ENCODE data around the gene SUSD4. TPM values are rescaled to one million over a fixed set of nuclear protein-coding genes. Genes with fewer than 3 reads are reported as not detected.
A peak's percentile ranks its signal among the peaks of the same experiment; 100 is the strongest.
"Not testable (repeated sequence)": the region's sequence is repeated elsewhere in the genome, so short reads cannot be mapped to it uniquely, and the experiment has no call there.

SUSD4 gene, protein sequence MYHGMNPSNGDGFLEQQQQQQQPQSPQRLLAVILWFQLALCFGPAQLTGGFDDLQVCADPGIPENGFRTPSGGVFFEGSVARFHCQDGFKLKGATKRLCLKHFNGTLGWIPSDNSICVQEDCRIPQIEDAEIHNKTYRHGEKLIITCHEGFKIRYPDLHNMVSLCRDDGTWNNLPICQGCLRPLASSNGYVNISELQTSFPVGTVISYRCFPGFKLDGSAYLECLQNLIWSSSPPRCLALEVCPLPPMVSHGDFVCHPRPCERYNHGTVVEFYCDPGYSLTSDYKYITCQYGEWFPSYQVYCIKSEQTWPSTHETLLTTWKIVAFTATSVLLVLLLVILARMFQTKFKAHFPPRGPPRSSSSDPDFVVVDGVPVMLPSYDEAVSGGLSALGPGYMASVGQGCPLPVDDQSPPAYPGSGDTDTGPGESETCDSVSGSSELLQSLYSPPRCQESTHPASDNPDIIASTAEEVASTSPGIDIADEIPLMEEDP
- total RNA-seq, result 7.7 TPM

DNA sequence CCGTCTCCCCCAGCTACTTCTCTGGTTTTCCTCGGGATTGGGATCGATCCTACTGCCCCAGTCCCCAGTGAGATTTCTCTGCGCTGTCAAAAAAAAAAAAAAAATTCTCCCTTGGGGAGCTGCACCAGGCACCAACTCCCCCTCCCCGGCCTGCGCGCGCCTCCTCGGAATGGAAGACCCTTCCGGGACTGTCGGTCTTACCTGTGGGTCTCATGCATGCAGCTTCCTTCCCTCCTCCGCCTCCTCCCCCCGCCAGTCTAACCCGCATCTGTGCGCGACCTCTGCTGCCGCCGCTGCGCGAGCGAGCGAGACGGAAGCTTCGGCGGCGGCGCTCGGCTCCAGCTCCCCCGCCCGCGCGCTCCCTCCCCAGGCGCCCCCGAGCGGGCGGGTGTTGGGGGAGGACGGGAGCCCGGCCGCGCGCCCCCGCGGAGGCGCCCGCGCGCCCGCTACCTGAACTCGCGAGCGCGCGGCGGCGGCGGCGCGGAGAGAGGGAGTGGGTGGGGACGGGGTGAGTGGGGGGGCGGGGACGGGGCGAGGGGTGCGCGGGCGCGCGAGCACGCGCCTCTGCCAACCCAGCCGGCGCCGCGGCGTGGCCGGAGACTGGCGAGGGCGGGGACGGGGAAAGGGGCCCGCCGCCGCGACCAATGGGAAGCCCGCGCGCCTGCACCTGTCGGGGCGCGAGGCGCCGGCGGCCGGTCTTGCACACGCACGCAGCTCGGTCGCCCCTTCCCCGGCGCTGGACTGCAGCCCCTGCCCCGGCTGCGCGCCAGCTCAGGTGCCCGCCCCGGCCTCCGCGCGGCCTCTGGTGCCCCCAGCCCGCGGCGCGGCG is at the start of gene SUSD4:
Gene SUSD4, minus strand, starts transcription at position 321 of the 829 bp plus-strand sequence. CDS start 751 bp downstream, outside the sequence.
- Histone ChIP-seq H3K4me1 (ENCODE audit: insufficient read depth, low read length) (peaks cover 11% of the 10 kb centered on the region), H3K27me3 (ENCODE audit: insufficient read depth, low read length) (peaks cover 58% of the 10 kb centered on the region), H3K4me3 (ENCODE audit: low read length) (peak within 1 kb of the TSS; percentile 35), H3K9me3 (ENCODE audit: low read depth, low read length) (no peaks in the 10 kb centered on the region)

DNA sequence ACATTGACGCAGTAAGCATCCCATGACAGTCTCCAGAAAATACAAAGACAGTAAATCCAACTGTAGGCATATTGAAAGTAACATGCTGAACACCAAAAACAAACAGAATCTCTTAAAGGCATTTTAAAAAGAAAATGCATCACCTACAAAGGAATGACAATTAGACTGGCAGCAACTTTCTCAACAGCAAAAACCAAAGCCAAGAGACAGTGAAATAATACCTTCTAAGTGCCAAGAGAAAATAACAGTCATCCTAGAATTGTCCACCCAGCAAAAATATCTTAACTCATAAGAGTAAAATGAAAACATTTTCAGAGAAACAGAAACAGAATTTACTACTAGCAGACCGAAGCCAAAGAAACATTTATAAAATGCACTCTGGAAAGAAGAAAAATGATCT is 49.2 kb upstream of the SUSD4 start:
- Histone ChIP-seq H3K27me3 (ENCODE audit: insufficient read depth, low read length) (peaks cover 5% of the 10 kb centered on the region), H3K4me3 (ENCODE audit: low read length) (no peak overlapping the region), H3K4me1 (ENCODE audit: insufficient read depth, low read length) (no peaks in the 10 kb centered on the region), H3K9me3 (ENCODE audit: low read depth, low read length) (no peaks in the 10 kb centered on the region)

DNA sequence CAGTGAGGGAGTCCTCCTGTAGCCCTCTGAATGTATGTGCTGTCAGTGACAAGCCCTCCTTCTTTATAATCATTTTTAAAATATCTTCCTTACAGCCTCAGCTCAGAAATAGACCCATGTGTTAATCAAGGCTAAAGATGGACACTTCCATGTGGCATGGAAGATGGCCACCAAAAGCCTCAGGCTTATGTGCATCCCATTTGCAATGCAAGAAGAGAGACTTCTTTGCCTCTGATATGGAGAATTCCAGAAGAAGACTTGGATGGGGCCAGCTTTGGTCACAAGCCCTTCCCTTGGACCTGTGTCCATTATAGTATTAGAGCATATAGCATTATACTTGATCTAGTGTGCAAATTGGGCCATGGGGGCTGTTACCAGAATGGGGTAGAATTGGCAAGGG is 47.7 kb upstream of the SUSD4 start:
- Histone ChIP-seq H3K27me3 (ENCODE audit: insufficient read depth, low read length) (peaks cover 5% of the 10 kb centered on the region), H3K4me3 (ENCODE audit: low read length) (no peak overlapping the region), H3K4me1 (ENCODE audit: insufficient read depth, low read length) (no peaks in the 10 kb centered on the region), H3K9me3 (ENCODE audit: low read depth, low read length) (no peaks in the 10 kb centered on the region)

DNA sequence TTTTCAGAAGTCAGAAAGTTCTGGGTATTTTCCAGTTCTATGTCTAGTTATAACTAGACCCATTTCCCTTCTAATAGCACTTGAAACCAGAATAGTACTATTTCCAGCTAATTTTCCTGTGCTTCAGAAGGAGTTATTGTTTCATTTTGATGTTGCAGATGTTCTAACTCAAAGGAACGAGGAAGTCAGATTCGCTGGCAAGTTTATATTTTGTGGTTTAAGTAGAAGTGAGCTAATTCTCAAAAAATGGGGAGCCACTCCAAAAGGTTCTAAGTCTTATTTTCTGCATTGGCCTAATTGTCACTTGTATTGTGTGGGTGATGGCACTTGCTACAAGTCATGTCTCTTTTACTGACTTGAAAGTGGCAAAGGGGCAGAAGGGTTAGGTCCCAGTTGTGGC is 47.3 kb upstream of the SUSD4 start:
- Histone ChIP-seq H3K4me3 (ENCODE audit: low read length) (no peak overlapping the region), H3K9me3 (ENCODE audit: low read depth, low read length) (no peaks in the 10 kb centered on the region), H3K27me3 (ENCODE audit: insufficient read depth, low read length) (peaks cover 5% of the 10 kb centered on the region), H3K4me1 (ENCODE audit: insufficient read depth, low read length) (no peaks in the 10 kb centered on the region)

DNA sequence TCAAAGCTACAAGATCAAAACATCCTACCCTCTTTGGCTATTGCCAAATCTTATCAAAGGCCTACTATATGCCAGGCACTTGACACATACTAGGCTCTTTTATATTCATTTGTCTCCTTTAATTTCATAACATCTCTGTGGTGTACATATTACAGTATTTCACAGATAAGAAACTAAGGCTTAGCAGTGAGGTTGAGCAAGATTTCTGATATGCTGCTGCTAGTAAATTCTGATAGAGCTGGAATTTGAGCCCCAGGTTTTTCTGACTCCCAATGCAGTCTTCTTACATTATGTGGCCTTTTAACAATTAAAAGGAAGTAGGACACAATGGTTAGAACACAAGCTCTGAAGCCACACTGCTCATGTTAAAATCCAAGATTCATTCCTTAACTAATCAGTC is 46.1 kb upstream of the SUSD4 start:
- no peaks in the 10 kb centered on the region for H3K9me3 ChIP-seq (ENCODE audit: low read depth, low read length)
- H3K27me3 ChIP-seq (ENCODE audit: insufficient read depth, low read length), result peaks cover 5% of the 10 kb centered on the region
- no peak overlapping the region for H3K4me3 ChIP-seq (ENCODE audit: low read length)
- H3K4me1 ChIP-seq (ENCODE audit: insufficient read depth, low read length), result no peaks in the 10 kb centered on the region

DNA sequence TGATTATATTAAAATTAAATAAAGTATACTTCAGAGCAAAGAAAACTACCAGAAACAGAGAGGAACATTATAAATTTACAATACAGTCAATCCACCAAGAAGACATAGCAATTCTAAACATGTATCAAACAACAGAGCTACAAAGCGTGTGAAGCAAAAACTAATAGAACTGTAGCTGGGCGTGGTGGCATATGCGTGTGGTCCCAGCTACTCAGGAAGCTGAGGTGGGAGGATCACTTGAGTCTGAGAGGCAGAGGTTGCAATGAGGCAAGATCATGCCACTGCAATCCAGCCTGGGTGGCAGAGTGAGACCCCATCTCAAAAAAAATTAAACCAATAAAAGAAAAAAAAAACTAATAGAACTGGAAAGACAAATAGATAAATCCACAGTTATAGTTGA is 41.5 kb upstream of the SUSD4 start:
- Histone ChIP-seq H3K9me3 (ENCODE audit: low read depth, low read length) (no peaks in the 10 kb centered on the region), H3K4me3 (ENCODE audit: low read length) (no peak overlapping the region), H3K4me1 (ENCODE audit: insufficient read depth, low read length) (no peaks in the 10 kb centered on the region), H3K27me3 (ENCODE audit: insufficient read depth, low read length) (no peaks in the 10 kb centered on the region)

DNA sequence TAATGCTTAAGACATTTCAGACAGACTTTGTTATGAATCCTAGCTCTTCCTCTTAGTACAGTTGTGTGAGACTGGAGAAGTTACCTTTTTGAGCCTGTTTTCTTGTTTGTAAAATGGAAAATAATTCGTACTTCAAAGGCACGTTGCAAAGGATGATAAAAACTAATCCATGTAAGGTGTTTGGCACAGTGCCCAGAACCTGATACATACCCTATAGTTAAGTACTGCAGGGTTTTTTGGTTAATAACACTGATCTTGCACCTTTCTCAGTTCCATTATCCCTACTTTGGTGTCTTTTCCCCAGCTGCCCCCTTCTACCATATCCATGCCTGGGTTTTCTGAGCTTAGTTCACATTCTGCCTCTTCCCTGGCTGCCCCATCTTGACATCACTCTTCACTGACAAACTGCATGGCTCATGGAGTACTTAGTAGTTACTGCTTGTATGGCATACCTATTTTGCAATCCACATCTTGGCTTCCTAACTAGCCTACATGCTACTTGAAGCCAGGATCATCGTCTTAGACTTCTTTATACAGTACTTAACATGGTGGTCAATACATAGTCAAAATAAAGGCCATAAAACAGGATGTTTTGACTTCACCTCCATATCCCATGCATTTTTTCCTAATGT is 39.3 kb upstream of the SUSD4 start:
- Histone ChIP-seq H3K4me3 (ENCODE audit: low read length) (no peak overlapping the region), H3K27me3 (ENCODE audit: insufficient read depth, low read length) (no peaks in the 10 kb centered on the region), H3K9me3 (ENCODE audit: low read depth, low read length) (no peaks in the 10 kb centered on the region), H3K4me1 (ENCODE audit: insufficient read depth, low read length) (no peaks in the 10 kb centered on the region)

DNA sequence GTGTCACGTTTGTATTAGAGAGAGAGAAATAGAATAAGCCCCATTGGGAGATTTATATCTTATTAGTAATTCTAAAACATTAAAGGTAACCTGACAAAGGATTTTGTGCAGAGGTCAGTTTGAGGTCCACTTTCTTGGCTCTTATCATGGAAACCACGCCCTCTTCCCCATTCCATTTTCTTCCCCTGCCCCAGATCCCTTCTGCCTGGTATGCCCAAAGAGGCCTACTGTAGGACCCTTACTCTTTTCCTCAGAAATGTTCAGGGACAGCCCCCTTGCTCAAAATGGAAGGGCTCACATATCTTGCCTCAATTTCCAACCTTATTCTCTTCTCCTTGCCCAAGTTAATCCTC is 38.8 kb upstream of the SUSD4 start:
- Histone ChIP-seq H3K27me3 (ENCODE audit: insufficient read depth, low read length) (no peaks in the 10 kb centered on the region), H3K4me3 (ENCODE audit: low read length) (no peak overlapping the region), H3K4me1 (ENCODE audit: insufficient read depth, low read length) (no peaks in the 10 kb centered on the region), H3K9me3 (ENCODE audit: low read depth, low read length) (no peaks in the 10 kb centered on the region)

DNA sequence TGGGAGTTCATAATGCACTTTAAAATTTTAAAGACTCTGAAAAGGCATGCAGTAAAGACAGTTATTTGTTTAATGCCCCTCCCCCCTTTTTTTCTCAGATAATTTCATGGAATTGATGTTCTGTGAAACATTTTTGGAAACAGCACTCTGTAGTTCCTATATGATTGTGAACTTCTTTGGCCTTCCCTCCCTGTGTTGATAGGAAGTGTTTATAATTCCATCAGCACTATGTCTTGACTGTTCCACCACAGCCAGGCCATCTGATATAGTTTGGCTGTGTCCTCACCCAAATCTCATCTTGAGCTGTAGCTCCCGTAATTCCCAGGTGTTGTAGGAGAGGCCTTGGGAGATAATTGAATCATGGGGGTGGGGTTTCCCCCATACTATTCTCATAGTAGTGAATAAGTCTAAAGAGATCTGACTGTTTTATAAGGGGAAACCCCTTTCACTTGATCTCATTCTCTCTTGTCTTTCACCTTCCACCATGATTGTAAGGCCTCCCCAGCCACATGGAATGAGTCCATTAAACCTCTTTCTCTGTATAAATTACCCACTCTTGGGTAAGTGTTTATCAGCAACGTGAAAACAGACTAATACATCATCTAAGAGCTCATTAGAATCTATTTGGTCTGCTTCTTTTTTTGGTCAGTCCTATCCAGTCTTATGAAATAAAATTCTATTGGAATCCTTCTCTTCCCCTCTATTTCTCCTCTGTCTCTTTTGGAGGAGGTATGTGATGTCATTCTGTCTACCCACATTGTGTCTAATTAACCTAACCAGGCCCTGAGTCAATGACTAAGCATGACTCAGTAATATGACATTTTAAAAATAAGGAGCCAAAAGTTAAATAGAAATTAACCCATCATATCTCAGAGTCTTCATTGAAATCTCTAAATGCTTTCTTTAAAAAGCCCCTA is 38.2 kb upstream of the SUSD4 start:
- Histone ChIP-seq H3K27me3 (ENCODE audit: insufficient read depth, low read length) (no peaks in the 10 kb centered on the region), H3K4me1 (ENCODE audit: insufficient read depth, low read length) (no peaks in the 10 kb centered on the region), H3K9me3 (ENCODE audit: low read depth, low read length) (no peaks in the 10 kb centered on the region), H3K4me3 (ENCODE audit: low read length) (no peak overlapping the region)

DNA sequence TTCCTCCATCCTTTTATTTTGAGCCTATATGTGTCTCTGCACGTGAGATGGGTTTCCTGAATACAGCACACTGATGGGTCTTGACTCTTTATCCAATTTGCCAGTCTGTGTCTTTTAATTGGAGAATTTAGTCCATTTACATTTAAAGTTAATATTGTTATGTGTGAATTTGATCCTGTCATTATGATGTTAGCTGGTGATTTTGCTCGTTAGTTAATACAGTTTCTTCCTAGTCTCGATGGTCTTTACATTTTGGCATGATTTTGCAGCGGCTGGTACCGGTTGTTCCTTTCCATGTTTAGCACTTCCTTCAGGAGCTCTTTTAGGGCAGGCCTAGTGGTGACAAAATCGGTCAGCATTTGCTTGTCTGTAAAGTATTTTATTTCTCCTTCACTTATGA is 35.4 kb upstream of the SUSD4 start:
- H3K9me3 ChIP-seq (ENCODE audit: low read depth, low read length); H3K4me3 ChIP-seq (ENCODE audit: low read length): not testable (repeated sequence)

DNA sequence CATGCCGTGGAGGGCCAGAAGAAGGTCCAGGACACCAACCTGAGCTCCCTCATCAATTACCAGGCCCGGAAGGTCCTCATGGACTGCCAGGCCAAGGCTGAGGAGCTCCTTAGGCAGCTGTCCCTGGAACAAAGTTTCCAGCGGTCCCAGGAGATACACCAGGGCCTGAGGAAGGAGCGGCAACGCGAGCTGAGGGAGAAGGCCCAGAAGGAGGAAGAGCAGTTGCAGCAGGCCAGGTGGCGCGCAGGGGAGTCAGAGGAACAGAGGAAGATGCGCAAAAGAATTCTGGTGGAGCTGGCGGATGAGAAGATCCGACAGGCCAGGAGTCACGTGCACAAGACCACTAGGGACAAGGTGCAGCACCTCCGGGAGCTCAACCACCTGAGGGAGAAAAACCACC is 30.7 kb upstream of the SUSD4 start:
- Histone ChIP-seq H3K27me3 (ENCODE audit: insufficient read depth, low read length) (peaks cover 24% of the 10 kb centered on the region), H3K4me1 (ENCODE audit: insufficient read depth, low read length) (no peaks in the 10 kb centered on the region), H3K4me3 (ENCODE audit: low read length) (no peak overlapping the region), H3K9me3 (ENCODE audit: low read depth, low read length) (no peaks in the 10 kb centered on the region)

More for the DNA sequence above, 35.4 kb upstream of the SUSD4 start:
- H3K27me3 ChIP-seq (ENCODE audit: insufficient read depth, low read length); H3K4me1 ChIP-seq (ENCODE audit: insufficient read depth, low read length): not testable (repeated sequence)

DNA sequence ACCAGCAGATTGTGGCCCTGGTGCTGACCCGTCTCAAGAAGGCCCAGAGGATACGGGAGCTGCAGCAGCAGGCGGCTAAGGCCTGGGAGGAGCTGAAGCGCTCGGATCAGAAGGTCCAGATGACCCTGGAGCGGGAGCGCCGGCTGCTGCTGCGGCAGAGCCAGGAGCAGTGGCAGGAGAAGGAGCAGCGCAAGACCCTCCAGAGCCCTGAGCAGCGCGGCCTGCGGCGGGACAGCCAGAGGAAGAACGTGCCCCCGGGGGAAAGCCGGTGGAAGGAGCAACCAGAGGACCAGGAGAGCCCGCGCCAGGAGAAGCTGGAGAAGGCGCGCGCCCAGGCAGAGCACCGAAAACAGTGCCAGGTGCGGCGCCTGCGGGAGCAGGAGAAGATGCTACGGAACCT is 30.3 kb upstream of the SUSD4 start:
- no peaks in the 10 kb centered on the region for H3K9me3 ChIP-seq (ENCODE audit: low read depth, low read length)
- H3K27me3 ChIP-seq (ENCODE audit: insufficient read depth, low read length), result peaks cover 26% of the 10 kb centered on the region
- no peaks in the 10 kb centered on the region for H3K4me1 ChIP-seq (ENCODE audit: insufficient read depth, low read length)
- H3K4me3 ChIP-seq (ENCODE audit: low read length), result no peak overlapping the region

DNA sequence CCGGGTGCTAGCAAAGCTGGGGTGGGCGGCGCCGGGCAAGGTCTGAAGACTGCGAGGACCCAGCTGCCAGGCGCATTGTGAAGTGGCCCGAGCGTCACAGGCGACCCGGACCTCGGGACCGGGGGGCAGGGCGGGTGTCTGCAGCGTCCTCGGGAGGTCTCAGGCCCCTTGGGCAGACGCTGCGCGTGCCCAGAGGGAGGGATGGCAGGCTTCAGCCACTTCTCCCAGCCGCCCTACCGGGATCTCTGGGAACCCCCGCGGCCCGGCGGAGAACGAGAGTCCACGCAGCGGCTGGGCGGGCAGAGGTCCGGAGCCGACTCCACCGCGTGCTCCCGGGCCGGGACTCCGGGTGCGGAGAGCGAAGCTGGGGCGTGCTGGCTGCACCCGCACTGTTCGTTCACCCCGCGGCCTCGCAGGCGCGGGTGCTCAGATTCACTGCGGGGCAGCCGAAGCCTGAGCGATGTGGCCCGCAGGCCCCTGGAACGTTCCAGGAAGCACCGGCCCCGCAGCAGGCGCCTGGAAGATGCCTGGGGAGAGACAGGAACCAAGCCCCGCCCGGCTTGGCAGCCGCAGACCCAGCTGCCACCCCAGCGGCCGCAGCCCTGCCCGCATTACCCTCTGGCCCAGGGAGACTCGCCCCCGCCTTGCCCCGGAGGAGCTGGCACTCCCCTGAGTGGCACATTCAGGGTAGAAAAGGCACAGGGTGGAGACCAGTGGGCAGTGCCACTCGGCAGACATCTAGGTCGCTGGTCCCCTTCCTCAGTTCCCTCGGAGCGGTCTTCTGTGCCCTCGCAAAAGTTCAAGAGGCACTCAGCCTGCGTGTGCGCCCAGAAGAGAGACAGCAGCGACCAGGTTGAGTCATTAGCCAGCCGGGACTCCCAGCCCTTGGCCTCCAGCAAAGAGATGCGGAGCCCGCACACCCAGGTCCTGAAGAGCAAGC is 29.6 kb upstream of the SUSD4 start, which contains the start of gene CCDC185:
Gene CCDC185, plus strand, starts transcription at position 141 of the 940 bp plus-strand sequence. Its CDS starts 61 bp downstream, at position 202.
- no peaks in the 10 kb centered on the region for H3K4me1 ChIP-seq (ENCODE audit: insufficient read depth, low read length)
- H3K27me3 ChIP-seq (ENCODE audit: insufficient read depth, low read length), result peaks cover 26% of the 10 kb centered on the region
- no peaks in the 10 kb centered on the region for H3K9me3 ChIP-seq (ENCODE audit: low read depth, low read length)
- no peak within 1 kb of the TSS for H3K4me3 ChIP-seq (ENCODE audit: low read length)
